ENCODE measurements around the gene EVX1.

The EVX1 gene

DNA sequence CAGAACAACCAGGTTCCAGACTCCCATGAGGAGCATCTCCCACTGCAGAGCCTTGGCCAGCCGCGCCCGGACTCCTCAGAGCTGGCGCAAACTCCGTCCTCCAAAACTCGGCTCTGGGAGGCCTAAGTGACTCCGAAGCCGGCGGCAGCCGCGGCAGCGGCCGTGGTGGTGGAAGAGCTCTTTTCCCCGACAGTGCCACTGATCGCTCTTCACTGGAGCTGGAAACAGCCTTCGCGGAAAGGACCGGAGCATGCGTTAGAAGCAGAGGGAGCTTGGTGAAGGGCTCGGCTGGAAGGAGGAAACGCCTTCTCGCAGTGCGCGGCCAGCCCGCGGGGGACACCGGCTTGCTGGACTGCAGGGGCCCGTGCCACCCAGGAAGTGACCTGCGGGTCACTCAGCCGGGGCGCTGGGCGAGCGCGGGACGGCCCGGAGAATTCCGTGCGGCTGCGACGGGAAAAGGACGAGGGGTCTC, 37.7 kb upstream of the EVX1 start:
- Histone ChIP-seq H3K4me2 (ENCODE audit: low read length) (no peak overlapping the region), H3K9me3 (ENCODE audit: low read length) (no peaks in the 10 kb centered on the region), H3K4me3 (ENCODE audit: low read depth, low read length, poor library complexity, severe bottlenecking) (no peak overlapping the region), H3K4me1 (ENCODE audit: insufficient read depth, low read length, severe bottlenecking) (peaks cover 22% of the 10 kb centered on the region), H4K20me1 (ENCODE audit: insufficient read depth, low read length) (no peaks in the 10 kb centered on the region), H3F3A (ENCODE audit: insufficient read depth, low read length) (no peaks in the 10 kb centered on the region), H3K79me2 (ENCODE audit: insufficient read depth, low read length) (no peaks in the 10 kb centered on the region), H3K27ac (ENCODE audit: low read depth, low read length, poor library complexity, severe bottlenecking) (no peak overlapping the region), H3K27me3 (ENCODE audit: insufficient read depth, low read length) (peaks cover 9% of the 10 kb centered on the region), H2AFZ (ENCODE audit: low read length) (no peak overlapping the region), H3K9ac (ENCODE audit: low read length) (no peak overlapping the region), H3K9me2 (ENCODE audit: low read depth, low read length) (no peaks in the 10 kb centered on the region), H3K36me3 (ENCODE audit: insufficient read depth, low read length) (no peaks in the 10 kb centered on the region)
- TF ChIP-seq EZH2 (IDR thresholded peaks at IDR 0.05; ENCODE audit: borderline replicate concordance, low read length) = no peak
- TF ChIP-seq, protein P1, sequence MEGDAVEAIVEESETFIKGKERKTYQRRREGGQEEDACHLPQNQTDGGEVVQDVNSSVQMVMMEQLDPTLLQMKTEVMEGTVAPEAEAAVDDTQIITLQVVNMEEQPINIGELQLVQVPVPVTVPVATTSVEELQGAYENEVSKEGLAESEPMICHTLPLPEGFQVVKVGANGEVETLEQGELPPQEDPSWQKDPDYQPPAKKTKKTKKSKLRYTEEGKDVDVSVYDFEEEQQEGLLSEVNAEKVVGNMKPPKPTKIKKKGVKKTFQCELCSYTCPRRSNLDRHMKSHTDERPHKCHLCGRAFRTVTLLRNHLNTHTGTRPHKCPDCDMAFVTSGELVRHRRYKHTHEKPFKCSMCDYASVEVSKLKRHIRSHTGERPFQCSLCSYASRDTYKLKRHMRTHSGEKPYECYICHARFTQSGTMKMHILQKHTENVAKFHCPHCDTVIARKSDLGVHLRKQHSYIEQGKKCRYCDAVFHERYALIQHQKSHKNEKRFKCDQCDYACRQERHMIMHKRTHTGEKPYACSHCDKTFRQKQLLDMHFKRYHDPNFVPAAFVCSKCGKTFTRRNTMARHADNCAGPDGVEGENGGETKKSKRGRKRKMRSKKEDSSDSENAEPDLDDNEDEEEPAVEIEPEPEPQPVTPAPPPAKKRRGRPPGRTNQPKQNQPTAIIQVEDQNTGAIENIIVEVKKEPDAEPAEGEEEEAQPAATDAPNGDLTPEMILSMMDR (IDR thresholded peaks at IDR 0.05; ENCODE audit: low read length) = no peak

DNA sequence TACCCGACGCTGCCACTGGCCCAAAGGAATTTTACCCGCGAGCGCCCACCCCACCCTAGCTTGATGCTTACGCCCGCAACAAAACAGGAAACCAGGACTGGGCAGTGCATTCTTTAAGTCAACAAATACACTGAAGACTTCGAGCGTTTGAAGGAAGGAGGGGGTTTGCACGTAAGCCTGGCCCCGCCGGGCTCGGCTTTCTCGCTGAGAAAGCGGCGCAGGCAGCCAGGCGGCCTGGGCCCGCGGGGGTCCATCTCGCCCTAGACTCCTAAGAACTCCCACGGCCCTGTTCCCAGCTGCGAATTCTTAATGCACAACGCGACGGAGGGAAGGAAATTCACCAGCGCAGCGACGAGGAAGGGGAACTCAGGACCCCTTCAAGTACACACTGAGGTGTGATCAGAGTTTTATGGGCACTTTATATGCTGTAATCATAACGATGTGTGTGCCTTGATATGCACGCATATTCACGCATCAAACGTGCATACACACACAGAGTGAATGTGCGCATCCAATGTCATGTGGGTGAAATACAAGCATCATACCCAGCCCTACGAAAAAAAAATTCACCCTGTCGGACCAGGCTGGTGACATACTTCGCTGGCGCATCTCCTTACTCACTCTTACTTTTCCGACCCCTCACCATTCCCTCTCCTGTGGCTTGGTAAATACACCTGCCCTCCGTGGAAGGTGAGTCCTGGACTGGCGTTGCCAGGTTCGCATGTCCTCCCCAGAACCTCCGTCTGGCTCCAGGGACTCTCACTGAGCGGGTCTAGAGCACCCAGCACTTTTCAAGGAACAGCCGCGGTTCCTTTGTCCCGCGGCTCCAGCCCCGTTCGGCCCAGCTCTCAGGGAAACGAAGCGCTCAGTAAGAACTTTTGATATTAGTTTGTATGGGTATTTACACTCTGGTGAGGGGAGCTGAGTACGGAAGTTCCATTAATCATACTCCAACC, 37.0 kb upstream of the EVX1 start:
- Histone ChIP-seq H3K4me1 (ENCODE audit: insufficient read depth, low read length, severe bottlenecking) (peaks cover 18% of the 10 kb centered on the region), H3K79me2 (ENCODE audit: insufficient read depth, low read length) (no peaks in the 10 kb centered on the region), H4K20me1 (ENCODE audit: insufficient read depth, low read length) (no peaks in the 10 kb centered on the region), H3K27me3 (ENCODE audit: insufficient read depth, low read length) (peaks cover 9% of the 10 kb centered on the region), H3K9ac (ENCODE audit: low read length) (no peak overlapping the region), H3K4me3 (ENCODE audit: low read depth, low read length, poor library complexity, severe bottlenecking) (no peak overlapping the region), H3K27ac (ENCODE audit: low read depth, low read length, poor library complexity, severe bottlenecking) (no peak overlapping the region), H3K4me2 (ENCODE audit: low read length) (no peak overlapping the region), H3K36me3 (ENCODE audit: insufficient read depth, low read length) (no peaks in the 10 kb centered on the region), H3K9me2 (ENCODE audit: low read depth, low read length) (no peaks in the 10 kb centered on the region), H2AFZ (ENCODE audit: low read length) (no peak overlapping the region), H3K9me3 (ENCODE audit: low read length) (no peaks in the 10 kb centered on the region), H3F3A (ENCODE audit: insufficient read depth, low read length) (no peaks in the 10 kb centered on the region)
- no peak for TF ChIP-seq EZH2 (IDR thresholded peaks at IDR 0.05; ENCODE audit: borderline replicate concordance, low read length)
- TF ChIP-seq, protein P1 (IDR thresholded peaks at IDR 0.05; ENCODE audit: low read length) = no peak

DNA sequence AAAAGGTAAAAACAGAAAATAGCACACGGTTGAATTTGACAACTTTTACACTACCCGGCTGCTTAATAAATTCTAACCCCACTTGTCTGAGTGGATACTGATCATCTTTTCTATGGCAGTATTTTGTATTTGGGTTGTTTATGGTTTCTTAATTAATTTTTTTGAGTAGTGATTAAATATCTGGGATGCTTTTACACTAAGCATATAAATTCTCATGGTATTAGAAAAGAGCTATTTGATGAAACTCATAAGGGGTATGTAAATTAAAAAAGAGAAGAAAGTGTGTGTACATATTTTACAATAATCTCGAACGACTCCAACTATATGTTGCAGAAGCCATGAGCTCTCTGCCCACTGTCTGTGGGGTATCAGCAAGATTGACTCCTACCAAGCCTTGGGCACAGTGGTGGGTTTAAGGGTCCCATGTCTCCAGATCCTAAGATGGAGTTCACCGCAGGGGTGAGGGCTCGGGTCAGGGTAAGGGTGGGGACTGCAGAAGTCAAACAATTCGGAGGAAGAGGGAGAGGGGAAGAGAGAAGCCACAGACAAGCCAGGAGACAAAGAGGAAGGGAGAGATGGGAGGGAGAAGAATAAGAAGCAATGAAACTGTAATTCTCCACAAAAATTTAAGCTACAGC, 35.1 kb upstream of the EVX1 start:
- Histone ChIP-seq H3F3A (ENCODE audit: insufficient read depth, low read length) (no peaks in the 10 kb centered on the region), H3K9me3 (ENCODE audit: low read length) (no peaks in the 10 kb centered on the region), H3K4me2 (ENCODE audit: low read length) (no peak overlapping the region), H3K9me2 (ENCODE audit: low read depth, low read length) (no peaks in the 10 kb centered on the region), H3K79me2 (ENCODE audit: insufficient read depth, low read length) (no peaks in the 10 kb centered on the region), H3K27ac (ENCODE audit: low read depth, low read length, poor library complexity, severe bottlenecking) (no peak overlapping the region), H2AFZ (ENCODE audit: low read length) (no peak overlapping the region), H3K27me3 (ENCODE audit: insufficient read depth, low read length) (peaks cover 9% of the 10 kb centered on the region), H3K36me3 (ENCODE audit: insufficient read depth, low read length) (no peaks in the 10 kb centered on the region), H4K20me1 (ENCODE audit: insufficient read depth, low read length) (no peaks in the 10 kb centered on the region), H3K9ac (ENCODE audit: low read length) (no peak overlapping the region), H3K4me1 (ENCODE audit: insufficient read depth, low read length, severe bottlenecking) (peaks cover under 1% of the 10 kb centered on the region), H3K4me3 (ENCODE audit: low read depth, low read length, poor library complexity, severe bottlenecking) (no peak overlapping the region)
- TF ChIP-seq EZH2 (IDR thresholded peaks at IDR 0.05; ENCODE audit: borderline replicate concordance, low read length) = no peak
- TF ChIP-seq, protein P1 (IDR thresholded peaks at IDR 0.05; ENCODE audit: low read length) = no peak
